HG03097 (cell line): ENCODE results near the gene VPS50.

Experiments
- ATAC-seq: cut with Tn5 transposase; IDR thresholded peaks from one replicate; pipeline ENCODE4 v1.9.1; 2021; ENCODE audit not compliant: unreplicated experiment, low FRiP score

The VPS50 gene

DNA sequence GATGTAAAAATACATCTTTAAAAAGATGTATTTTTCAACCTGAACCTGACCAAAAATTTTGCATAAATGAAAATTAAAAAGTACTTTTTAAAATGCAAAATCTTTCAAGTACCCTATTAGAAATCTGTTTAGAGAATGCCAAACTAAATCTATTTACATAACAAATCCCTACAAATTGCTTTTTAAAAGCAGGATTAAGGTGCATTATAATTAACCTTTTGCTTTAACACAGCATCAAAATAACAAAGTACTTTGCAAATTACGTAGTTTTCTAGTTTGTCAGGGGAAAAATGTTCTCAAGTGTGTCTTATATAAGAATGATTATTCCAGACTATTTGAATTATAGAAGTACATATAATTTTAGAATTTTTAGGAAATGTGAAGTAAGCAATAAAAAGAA, 160.8 kb downstream of the VPS50 start:
- ATAC-seq = no peak

DNA sequence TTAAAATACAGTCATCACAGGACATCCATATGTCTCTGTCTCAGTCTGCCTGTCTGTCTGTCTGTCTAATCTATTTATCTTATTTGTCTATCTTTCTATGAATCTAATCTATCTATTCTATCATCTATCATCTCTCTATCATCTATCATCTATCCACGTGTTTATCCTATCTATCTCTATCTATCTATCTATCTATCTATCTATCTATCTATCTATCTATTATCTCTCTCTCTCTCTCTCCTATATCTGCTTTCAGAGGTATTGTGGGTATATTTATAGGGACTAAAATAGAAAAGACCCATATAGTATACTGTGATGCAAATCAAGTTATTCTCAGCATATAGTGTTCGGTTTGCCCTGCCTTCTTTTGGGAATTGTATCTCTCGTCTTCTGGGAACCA, 167.5 kb downstream of the VPS50 start:
- no peak for ATAC-seq

DNA sequence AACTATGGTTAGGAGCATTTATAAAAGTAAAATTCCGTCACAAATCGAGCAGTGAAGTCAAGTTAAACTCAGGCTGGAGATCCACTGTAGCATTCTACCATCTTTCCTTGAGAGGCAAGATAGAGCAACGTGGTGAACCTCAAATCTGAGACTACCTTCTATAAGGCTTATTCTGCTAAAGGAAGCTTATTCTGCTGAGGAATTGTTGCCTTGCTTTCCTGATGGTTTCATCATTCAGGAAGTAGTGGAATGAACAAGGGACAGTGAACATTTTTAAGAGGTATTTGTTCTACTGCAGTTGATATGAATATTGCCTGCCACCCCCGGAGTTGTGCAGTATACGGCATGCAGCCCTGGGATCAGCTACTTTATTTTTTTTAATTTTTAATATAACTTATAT, 170.8 kb downstream of the VPS50 start:
- ATAC-seq = no peak

DNA sequence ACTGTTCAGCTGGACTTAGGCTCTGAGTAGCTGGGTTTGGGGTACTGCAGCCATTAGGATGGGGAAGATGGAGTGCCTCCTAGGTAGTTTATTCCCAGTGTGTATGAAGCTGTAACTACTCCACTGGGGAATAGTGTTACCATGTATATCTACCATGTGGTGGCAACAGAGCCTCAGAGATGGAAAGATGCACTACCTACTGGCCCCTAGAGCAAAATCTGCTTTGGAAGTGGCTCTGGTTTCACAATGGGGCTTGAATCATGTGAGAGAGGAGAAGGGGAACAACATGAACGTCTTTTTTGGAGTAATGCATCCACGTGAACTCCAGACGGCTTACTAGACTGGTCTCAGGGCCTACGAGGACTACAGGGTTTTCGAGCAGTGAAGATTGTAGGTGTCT, 175.1 kb downstream of the VPS50 start:
- no peak for ATAC-seq

DNA sequence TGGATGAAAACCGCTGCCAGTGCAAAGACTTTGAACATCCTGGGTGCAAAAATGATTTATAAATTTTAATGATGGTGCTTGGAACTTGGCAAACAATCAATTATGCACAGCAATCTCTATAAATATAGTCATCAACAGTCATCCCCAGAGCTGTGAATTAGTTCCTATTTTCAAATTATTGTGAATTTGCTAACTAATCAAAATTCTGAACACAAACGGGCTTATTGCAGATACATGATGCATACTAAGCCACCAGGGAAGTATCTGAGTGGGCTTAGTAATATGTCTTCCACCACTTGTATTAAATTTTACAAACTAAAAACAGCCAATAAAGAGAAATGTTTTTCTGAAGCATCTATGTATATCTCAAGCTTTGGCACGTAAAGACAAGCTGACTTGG, 177.2 kb downstream of the VPS50 start:
- no peak for ATAC-seq
